RWPE2 (cell line): ENCODE measurements around the gene MYO1D.

Experiments
- ATAC-seq: fragments of 200-7000 bp; cut with Tn5 transposase; 3 replicates; pipeline ENCODE4 v1.9.1; 2021; ENCODE audit warnings: low read depth
- DNase-seq: peaks from one replicate; pipeline ENCODE4 v3.0.0-alpha.2; 2020; ENCODE audit warnings: low spot score
- H3K27ac ChIP-seq: fragments of 450-650 bp; 2 replicates; pipeline ENCODE4 v1.5.1; 2017; ENCODE audit warnings: mild to moderate bottlenecking; ENCODE audit not compliant: poor library complexity, severe bottlenecking
- H3K27me3 ChIP-seq: fragments of 250-450 bp; sonication (Bioruptor Pico); 2 replicates; pipeline ENCODE4 v1.5.1; 2021; ENCODE audit warnings: mild to moderate bottlenecking, moderate library complexity; ENCODE audit not compliant: insufficient read depth, poor library complexity, severe bottlenecking
- H3K36me3 ChIP-seq: fragments of 250-450 bp; sonication (Bioruptor Pico); 2 replicates; pipeline ENCODE4 v1.5.1; 2020; ENCODE audit warnings: low read depth, mild to moderate bottlenecking, moderate library complexity
- H3K4me1 ChIP-seq: fragments of 250-450 bp; sonication (Bioruptor Pico); 2 replicates; pipeline ENCODE4 v1.5.1; 2021; ENCODE audit warnings: mild to moderate bottlenecking, moderate library complexity; ENCODE audit not compliant: insufficient read depth, poor library complexity, severe bottlenecking
- H3K4me3 ChIP-seq: fragments of 250-450 bp; sonication (Bioruptor Pico); 2 replicates; pipeline ENCODE4 v1.5.1; 2021; ENCODE audit warnings: mild to moderate bottlenecking, moderate library complexity; ENCODE audit not compliant: severe bottlenecking
- H3K9me3 ChIP-seq: fragments of 250-450 bp; sonication (Bioruptor Pico); 2 replicates; pipeline ENCODE4 v1.5.1; 2021; ENCODE audit warnings: mild to moderate bottlenecking, moderate library complexity; ENCODE audit not compliant: severe bottlenecking
- TF ChIP-seq, protein P1 (sequence below): fragments of 450-650 bp; IDR thresholded peaks from one replicate; pipeline ENCODE4 v1.5.1; 2017; ENCODE audit warnings: mild to moderate bottlenecking, moderate library complexity; ENCODE audit not compliant: poor library complexity, severe bottlenecking

The MYO1D gene

GRCh38 chr17:32819035-32819434, 57.9 kb downstream of the MYO1D start:
- TF ChIP-seq, protein P1, sequence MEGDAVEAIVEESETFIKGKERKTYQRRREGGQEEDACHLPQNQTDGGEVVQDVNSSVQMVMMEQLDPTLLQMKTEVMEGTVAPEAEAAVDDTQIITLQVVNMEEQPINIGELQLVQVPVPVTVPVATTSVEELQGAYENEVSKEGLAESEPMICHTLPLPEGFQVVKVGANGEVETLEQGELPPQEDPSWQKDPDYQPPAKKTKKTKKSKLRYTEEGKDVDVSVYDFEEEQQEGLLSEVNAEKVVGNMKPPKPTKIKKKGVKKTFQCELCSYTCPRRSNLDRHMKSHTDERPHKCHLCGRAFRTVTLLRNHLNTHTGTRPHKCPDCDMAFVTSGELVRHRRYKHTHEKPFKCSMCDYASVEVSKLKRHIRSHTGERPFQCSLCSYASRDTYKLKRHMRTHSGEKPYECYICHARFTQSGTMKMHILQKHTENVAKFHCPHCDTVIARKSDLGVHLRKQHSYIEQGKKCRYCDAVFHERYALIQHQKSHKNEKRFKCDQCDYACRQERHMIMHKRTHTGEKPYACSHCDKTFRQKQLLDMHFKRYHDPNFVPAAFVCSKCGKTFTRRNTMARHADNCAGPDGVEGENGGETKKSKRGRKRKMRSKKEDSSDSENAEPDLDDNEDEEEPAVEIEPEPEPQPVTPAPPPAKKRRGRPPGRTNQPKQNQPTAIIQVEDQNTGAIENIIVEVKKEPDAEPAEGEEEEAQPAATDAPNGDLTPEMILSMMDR: no peak
- Histone ChIP-seq H3K27me3 (no peaks in the 10 kb centered on the region), H3K27ac (no peak overlapping the region), H3K4me3 (no peak overlapping the region), H3K9me3 (no peaks in the 10 kb centered on the region), H3K36me3 (no peaks in the 10 kb centered on the region), H3K4me1 (no peaks in the 10 kb centered on the region)
- DNase-seq (no peak), ATAC-seq (no peak)

GRCh38 chr17:32815460-32815859, 61.5 kb downstream of the MYO1D start:
- Histone ChIP-seq H3K36me3 (no peaks in the 10 kb centered on the region), H3K9me3 (no peaks in the 10 kb centered on the region), H3K27me3 (no peaks in the 10 kb centered on the region), H3K27ac (no peak overlapping the region), H3K4me3 (no peak overlapping the region), H3K4me1 (peaks cover 12% of the 10 kb centered on the region)
- DNase-seq: no peak
- TF ChIP-seq, protein P1: no peak
- ATAC-seq: no peak

GRCh38 chr17:32814836-32815235, 62.1 kb downstream of the MYO1D start:
- Histone ChIP-seq H3K9me3 (no peaks in the 10 kb centered on the region), H3K27me3 (no peaks in the 10 kb centered on the region), H3K36me3 (no peaks in the 10 kb centered on the region), H3K4me1 (peaks cover 12% of the 10 kb centered on the region), H3K27ac (no peak overlapping the region), H3K4me3 (no peak overlapping the region)
- TF ChIP-seq, protein P1: no peak
- no peak for ATAC-seq
- DNase-seq: no peak

GRCh38 chr17:32813021-32813420, 63.9 kb downstream of the MYO1D start:
- Histone ChIP-seq H3K4me3 (no peak overlapping the region), H3K4me1 (peaks cover 12% of the 10 kb centered on the region), H3K27me3 (no peaks in the 10 kb centered on the region), H3K27ac (peak overlapping the region; percentile 40), H3K9me3 (no peaks in the 10 kb centered on the region), H3K36me3 (no peaks in the 10 kb centered on the region)
- DNase-seq (no peak), ATAC-seq (peak; percentile 96)
- TF ChIP-seq, protein P1: peak; percentile 11

DNA sequence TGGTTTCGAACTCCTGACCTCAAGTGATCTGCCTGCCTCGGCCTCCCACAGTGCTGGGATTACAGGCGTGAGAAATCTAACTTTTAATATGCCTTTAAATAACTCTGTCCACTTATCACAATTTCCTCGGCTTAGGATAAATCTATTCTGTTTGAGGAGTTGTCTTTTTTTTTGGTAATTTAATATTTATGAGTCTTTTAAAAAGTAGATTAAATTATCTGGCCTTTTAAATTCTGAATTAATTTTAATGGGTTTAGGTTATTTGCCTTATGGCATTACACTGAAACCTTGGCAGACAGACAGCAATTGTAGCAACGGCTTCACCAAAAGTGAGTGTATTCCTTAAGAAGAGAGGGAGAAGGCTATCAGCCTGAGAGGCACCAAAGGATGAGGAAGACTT, 66.2 kb downstream of the MYO1D start:
- Histone ChIP-seq H3K9me3 (no peaks in the 10 kb centered on the region), H3K27me3 (no peaks in the 10 kb centered on the region), H3K27ac (no peak overlapping the region), H3K4me1 (peaks cover 29% of the 10 kb centered on the region), H3K36me3 (no peaks in the 10 kb centered on the region), H3K4me3 (no peak overlapping the region)
- ATAC-seq: no peak
- TF ChIP-seq, protein P1: no peak
- DNase-seq: no peak
